ENCODE results near the gene AXIN1.
"Not testable (repeated sequence)": the region's sequence is repeated elsewhere in the genome, so short reads cannot be mapped to it uniquely, and the experiment has no call there.

Gene AXIN1

DNA sequence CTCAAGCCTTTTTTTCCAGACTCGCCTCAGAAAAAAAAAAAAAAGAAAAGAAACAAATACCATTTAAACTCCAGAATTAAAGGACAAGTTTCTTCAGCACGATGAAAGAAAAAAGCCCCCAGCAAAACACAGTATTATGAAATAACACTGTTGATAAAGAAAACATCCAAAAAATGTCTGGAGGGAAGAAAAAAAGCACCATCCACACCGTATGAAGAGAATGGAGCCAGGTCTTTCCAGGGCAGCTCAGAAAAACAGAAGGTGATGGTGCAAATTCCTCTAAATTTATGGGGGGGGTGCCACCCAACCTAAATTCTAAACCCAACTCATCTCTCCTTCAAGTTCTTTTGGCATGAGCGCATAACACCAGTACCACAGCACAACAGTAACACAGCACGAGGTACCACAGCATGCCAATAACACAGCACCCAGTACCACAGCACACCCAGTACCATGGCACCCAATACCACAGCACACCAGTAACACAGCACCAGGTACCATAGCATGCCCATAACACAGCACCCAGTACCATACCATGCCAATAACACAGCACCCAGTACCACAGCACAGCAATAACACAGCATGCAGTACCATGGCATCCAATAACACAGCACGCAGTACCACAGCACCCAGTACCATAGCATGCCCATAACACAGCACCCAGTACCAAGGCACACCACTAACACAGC, 19.0 kb downstream of the AXIN1 start:
- H3K9me3 ChIP-seq (ENCODE audit: control insufficient read depth in 5 of 5, low read length in 5 of 5): no peaks in the 10 kb centered on the region
- H3K27me3 ChIP-seq (ENCODE audit: control insufficient read depth in 5 of 5, insufficient read depth in 4 of 5, low read length in 5 of 5): no peaks in the 10 kb centered on the region
- H3K27ac ChIP-seq (ENCODE audit: low read depth, low read length): no peak overlapping the region
- H3K4me1 ChIP-seq (ENCODE audit: control insufficient read depth in 5 of 5, insufficient read depth in 5 of 5, low read length in 5 of 5): peaks cover 0 to 16% (median 8%) of the 10 kb centered on the region in 5 donors
- no peak overlapping the region for H3K4me3 ChIP-seq (ENCODE audit: low read depth in 1 of 5, low read length in 5 of 5)
- no peaks in the 10 kb centered on the region for H3K36me3 ChIP-seq (ENCODE audit: control insufficient read depth in 5 of 5, insufficient read depth in 5 of 5, low read length in 5 of 5)
- no peak overlapping the region for H3K9ac ChIP-seq (ENCODE audit: low read length in 5 of 5)

DNA sequence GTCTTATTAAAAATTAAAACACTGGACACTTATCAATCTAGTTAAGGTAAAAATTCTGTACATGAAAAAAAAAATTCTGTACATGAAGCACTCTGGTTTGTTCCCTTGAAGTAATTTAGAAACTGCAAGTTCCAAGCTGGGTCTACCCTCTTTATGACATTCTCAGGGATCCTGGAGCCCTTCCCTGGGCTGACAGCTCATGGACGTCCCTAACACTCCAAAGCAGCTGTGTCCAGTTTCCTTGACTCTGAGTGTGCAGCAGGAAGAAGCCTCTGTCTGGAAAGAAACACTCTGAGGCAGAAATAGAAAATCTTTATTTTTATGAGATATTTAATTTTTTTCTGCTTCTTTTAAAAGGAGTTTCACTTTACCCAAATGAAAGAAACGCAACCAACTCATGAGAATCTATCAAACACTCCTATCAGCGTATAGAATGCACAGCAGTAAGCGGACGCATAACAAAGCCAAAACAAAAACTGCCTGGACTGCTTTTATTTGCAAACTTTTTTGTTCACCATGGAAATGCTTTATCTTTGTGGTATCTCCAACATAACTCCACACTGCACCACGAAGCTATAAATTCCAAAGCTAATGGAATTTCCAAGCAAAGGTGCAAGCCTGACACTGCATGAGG, 21.2 kb downstream of the AXIN1 start:
- H3K36me3 ChIP-seq (ENCODE audit: control insufficient read depth in 5 of 5, insufficient read depth in 5 of 5, low read length in 5 of 5); H3K9me3 ChIP-seq (ENCODE audit: control insufficient read depth in 5 of 5, low read length in 5 of 5); H3K4me3 ChIP-seq (ENCODE audit: low read depth in 1 of 5, low read length in 5 of 5); H3K27ac ChIP-seq (ENCODE audit: low read depth, low read length); H3K27me3 ChIP-seq (ENCODE audit: control insufficient read depth in 5 of 5, insufficient read depth in 4 of 5, low read length in 5 of 5); H3K9ac ChIP-seq (ENCODE audit: low read length in 5 of 5): not testable (repeated sequence)
- peaks cover 0 to 27% (median 21%) of the 10 kb centered on the region in 5 donors for H3K4me1 ChIP-seq (ENCODE audit: control insufficient read depth in 5 of 5, insufficient read depth in 5 of 5, low read length in 5 of 5)

DNA sequence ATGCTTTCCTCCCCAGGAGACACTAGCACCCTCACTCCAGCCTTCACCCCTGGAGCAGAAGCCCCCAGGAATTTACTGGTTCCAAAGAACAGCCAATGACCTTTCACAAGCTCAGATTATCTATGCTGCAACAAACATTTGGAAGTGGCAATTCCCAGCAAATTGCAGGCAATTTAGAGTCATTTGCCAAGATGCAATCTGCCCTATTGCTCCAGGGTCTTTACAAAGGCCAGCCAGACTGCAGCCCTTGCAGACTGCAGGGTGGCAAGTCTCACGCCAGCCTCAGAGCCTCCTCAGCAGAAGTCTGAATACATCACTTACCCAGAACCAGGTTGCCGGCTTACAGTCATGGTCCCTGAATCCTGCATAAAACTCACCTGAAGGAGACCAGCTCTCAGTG, 21.8 kb downstream of the AXIN1 start:
- no peaks in the 10 kb centered on the region for H3K27me3 ChIP-seq (ENCODE audit: control insufficient read depth in 5 of 5, insufficient read depth in 4 of 5, low read length in 5 of 5)
- H3K27ac ChIP-seq (ENCODE audit: low read depth, low read length): no peak overlapping the region
- no peak overlapping the region for H3K4me3 ChIP-seq (ENCODE audit: low read depth in 1 of 5, low read length in 5 of 5)
- H3K9me3 ChIP-seq (ENCODE audit: control insufficient read depth in 5 of 5, low read length in 5 of 5): no peaks in the 10 kb centered on the region
- H3K36me3 ChIP-seq (ENCODE audit: control insufficient read depth in 5 of 5, insufficient read depth in 5 of 5, low read length in 5 of 5): no peaks in the 10 kb centered on the region
- H3K4me1 ChIP-seq (ENCODE audit: control insufficient read depth in 5 of 5, insufficient read depth in 5 of 5, low read length in 5 of 5): peaks cover 0 to 27% (median 21%) of the 10 kb centered on the region in 5 donors
- H3K9ac ChIP-seq (ENCODE audit: low read length in 5 of 5): peak overlapping the region in 1 of 5 donors; percentile 12

DNA sequence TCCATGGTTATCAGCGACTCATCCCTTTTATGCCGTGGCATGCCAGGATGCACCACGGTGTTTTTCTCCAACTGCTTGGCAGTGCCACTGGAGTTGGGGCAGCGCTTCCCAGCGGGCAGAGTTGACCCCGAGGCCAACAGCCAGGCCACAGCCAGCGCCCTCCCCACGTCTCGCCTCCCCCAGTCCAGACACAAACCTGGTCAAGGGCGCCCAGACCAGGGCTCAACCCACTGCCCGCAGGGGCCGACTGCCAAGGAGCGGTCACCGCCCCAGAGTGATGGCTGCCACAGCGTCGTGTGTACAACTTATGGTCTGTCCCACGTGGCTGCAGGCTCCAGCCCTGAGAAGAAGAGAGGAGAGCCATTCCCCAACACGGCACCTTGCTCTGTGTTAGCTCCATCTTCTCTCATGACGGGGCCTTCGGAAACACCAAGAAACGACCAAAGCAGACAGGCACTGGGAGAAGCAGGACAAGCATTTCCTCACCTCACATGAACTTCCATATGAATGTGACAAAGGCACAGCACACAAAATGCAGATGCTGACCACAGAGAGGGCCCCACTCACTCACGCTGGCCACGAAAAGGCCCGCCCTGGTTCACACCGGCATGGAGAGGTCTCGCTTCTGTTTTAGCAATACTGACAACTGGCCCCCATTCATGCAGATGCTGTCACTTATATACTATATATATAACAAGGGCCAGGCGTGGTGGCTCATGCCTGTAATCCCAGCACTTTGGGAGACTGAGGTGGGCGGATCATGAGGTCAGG, 27.0 kb downstream of the AXIN1 start:
- Histone ChIP-seq H3K27me3 (ENCODE audit: control insufficient read depth in 5 of 5, insufficient read depth in 4 of 5, low read length in 5 of 5) (no peaks in the 10 kb centered on the region), H3K9ac (ENCODE audit: low read length in 5 of 5) (no peak overlapping the region), H3K27ac (ENCODE audit: low read depth, low read length) (no peak overlapping the region), H3K4me1 (ENCODE audit: control insufficient read depth in 5 of 5, insufficient read depth in 5 of 5, low read length in 5 of 5) (peaks cover 0 to 34% (median 23%) of the 10 kb centered on the region in 5 donors), H3K4me3 (ENCODE audit: low read depth in 1 of 5, low read length in 5 of 5) (peak overlapping the region in 2 of 5 donors; percentile 35 to 49), H3K9me3 (ENCODE audit: control insufficient read depth in 5 of 5, low read length in 5 of 5) (no peaks in the 10 kb centered on the region), H3K36me3 (ENCODE audit: control insufficient read depth in 5 of 5, insufficient read depth in 5 of 5, low read length in 5 of 5) (peaks cover 0 to 8% (median 3%) of the 10 kb centered on the region in 5 donors)

DNA sequence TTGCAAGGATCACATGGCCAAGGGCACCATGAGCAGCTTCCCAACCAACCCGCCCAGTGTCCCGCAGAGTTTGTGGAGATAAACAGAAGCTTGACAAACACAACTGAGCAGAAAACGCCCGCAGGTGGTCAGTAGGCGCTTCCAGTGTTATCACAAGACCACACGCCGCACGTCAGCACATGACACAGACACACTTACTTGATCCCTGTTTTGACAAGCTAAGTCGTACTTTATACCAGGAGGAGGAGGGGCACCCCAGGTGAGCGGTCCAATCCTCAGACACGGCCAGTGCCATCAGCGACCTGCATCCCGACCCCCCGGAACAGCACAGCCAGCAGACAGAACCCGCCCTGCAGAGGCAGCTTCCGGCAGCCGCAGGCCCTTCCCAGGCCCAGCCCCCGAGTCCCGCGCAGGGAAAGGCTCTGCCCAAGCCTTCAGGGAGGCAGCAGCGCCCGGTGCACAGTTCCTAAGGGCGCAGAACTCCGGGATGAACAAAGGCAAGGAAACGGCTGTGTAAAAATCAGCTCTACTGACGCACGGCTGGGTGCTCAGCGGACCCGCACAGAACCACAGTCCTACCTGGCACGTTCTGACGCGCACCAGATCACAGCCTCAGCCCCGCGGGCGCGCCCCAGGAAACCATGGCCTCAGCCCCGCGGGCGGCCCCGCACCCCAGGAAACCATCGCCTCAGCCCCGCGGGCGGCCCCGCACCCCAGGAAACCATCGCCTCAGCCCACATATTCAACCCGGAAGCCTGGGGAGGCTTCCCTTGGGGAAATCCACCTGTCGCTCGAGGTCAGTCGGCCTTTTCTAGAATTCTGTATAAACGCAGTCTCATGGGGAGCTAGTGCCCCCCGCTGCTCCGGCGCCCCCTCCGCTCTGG, 27.8 kb downstream of the AXIN1 start:
- H3K4me3 ChIP-seq (ENCODE audit: low read depth in 1 of 5, low read length in 5 of 5): peak overlapping the region in 2 of 5 donors; percentile 35 to 49
- peak overlapping the region in 1 of 5 donors; percentile 32 for H3K9ac ChIP-seq (ENCODE audit: low read length in 5 of 5)

DNA sequence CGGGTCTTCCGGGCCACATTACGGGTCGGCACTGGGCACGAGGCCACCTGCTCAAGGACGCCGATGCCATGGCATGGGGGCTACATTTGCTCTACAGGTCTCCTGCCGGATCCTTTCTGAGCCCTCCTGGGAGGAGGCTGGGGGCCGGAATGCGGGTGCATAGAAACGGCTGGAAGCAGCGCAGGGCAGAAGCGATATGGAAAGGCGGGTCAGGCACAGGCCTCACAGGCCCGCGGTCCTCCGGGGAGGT, 28.4 kb downstream of the AXIN1 start:
- no peaks in the 10 kb centered on the region for H3K27me3 ChIP-seq (ENCODE audit: control insufficient read depth in 5 of 5, insufficient read depth in 4 of 5, low read length in 5 of 5)
- no peak overlapping the region for H3K4me3 ChIP-seq (ENCODE audit: low read depth in 1 of 5, low read length in 5 of 5)
- H3K27ac ChIP-seq (ENCODE audit: low read depth, low read length): no peak overlapping the region
- H3K36me3 ChIP-seq (ENCODE audit: control insufficient read depth in 5 of 5, insufficient read depth in 5 of 5, low read length in 5 of 5): peaks cover 0 to 13% (median 8%) of the 10 kb centered on the region in 5 donors
- no peaks in the 10 kb centered on the region for H3K9me3 ChIP-seq (ENCODE audit: control insufficient read depth in 5 of 5, low read length in 5 of 5)
- H3K4me1 ChIP-seq (ENCODE audit: control insufficient read depth in 5 of 5, insufficient read depth in 5 of 5, low read length in 5 of 5): peaks cover 0 to 30% (median 19%) of the 10 kb centered on the region in 5 donors
- H3K9ac ChIP-seq (ENCODE audit: low read length in 5 of 5): no peak overlapping the region

More for the DNA sequence above, 27.8 kb downstream of the AXIN1 start:
- no peaks in the 10 kb centered on the region for H3K27me3 ChIP-seq (ENCODE audit: control insufficient read depth in 5 of 5, insufficient read depth in 4 of 5, low read length in 5 of 5)
- peaks cover 0 to 8% (median 3%) of the 10 kb centered on the region in 5 donors for H3K36me3 ChIP-seq (ENCODE audit: control insufficient read depth in 5 of 5, insufficient read depth in 5 of 5, low read length in 5 of 5)
- peaks cover 0 to 30% (median 19%) of the 10 kb centered on the region in 5 donors for H3K4me1 ChIP-seq (ENCODE audit: control insufficient read depth in 5 of 5, insufficient read depth in 5 of 5, low read length in 5 of 5)
- no peaks in the 10 kb centered on the region for H3K9me3 ChIP-seq (ENCODE audit: control insufficient read depth in 5 of 5, low read length in 5 of 5)
- no peak overlapping the region for H3K27ac ChIP-seq (ENCODE audit: low read depth, low read length)

DNA sequence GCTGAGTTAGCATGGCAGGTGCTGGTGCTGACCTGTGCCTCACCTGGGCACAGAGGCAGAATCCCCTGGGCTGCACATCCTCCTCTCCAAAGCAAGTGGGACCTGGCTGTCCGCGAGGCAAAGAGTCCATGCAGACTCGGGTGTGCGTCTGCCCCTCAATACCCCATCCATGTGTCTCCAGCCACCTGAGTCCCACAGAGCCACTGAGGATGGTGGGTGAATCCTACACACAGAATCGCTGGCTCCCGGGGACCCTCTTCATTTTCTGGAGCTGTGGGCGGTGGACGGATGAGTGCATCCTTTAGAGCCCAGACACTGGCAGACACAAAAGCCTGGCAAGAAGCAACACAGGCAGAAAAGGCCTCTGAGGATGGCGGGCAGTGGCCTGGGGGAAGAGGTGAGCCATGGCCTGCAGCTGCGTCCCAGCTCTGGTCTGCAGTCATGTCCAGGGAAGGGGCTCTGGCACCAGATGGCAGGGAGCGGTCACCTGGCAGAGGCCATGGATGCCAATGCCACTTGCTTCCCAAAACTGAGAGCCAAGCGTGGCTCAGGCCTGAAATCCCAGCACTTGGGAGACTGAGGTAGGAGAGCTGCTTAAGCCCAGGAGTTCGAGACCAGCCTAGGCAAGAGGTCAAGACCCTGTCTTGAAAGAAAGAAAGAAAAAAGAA, 29.9 kb downstream of the AXIN1 start:
- Histone ChIP-seq H3K27me3 (ENCODE audit: control insufficient read depth in 5 of 5, insufficient read depth in 4 of 5, low read length in 5 of 5) (no peaks in the 10 kb centered on the region), H3K9me3 (ENCODE audit: control insufficient read depth in 5 of 5, low read length in 5 of 5) (no peaks in the 10 kb centered on the region), H3K36me3 (ENCODE audit: control insufficient read depth in 5 of 5, insufficient read depth in 5 of 5, low read length in 5 of 5) (peaks cover 0 to 22% (median 20%) of the 10 kb centered on the region in 5 donors), H3K4me3 (ENCODE audit: low read depth in 1 of 5, low read length in 5 of 5) (no peak overlapping the region), H3K4me1 (ENCODE audit: control insufficient read depth in 5 of 5, insufficient read depth in 5 of 5, low read length in 5 of 5) (peaks cover 0 to 25% (median 13%) of the 10 kb centered on the region in 5 donors), H3K27ac (ENCODE audit: low read depth, low read length) (no peak overlapping the region), H3K9ac (ENCODE audit: low read length in 5 of 5) (no peak overlapping the region)

DNA sequence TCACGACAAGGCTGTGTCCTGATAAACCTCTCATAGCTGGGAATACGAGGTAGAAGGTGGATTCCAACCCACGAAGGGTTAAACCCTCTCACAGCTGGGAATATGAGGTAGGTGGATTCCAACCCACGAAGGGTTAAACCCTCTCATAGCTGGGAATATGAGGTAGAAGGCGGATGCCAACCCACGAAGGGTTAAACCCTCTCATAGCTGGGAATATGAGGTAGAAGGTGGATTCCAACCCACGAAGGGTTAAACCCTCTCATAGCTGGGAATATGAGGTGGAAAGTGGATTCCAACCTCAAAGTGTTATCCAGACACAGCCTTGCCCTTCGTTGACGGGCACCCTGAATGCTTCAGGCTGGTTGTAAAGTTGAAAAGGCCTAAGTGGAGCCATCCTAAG, 31.0 kb downstream of the AXIN1 start:
- Histone ChIP-seq H3K27ac (ENCODE audit: low read depth, low read length) (no peak overlapping the region), H3K4me1 (ENCODE audit: control insufficient read depth in 5 of 5, insufficient read depth in 5 of 5, low read length in 5 of 5) (peaks cover 0 to 18% (median 7%) of the 10 kb centered on the region in 5 donors), H3K9me3 (ENCODE audit: control insufficient read depth in 5 of 5, low read length in 5 of 5) (no peaks in the 10 kb centered on the region), H3K27me3 (ENCODE audit: control insufficient read depth in 5 of 5, insufficient read depth in 4 of 5, low read length in 5 of 5) (no peaks in the 10 kb centered on the region), H3K36me3 (ENCODE audit: control insufficient read depth in 5 of 5, insufficient read depth in 5 of 5, low read length in 5 of 5) (peaks cover 0 to 24% (median 23%) of the 10 kb centered on the region in 5 donors), H3K4me3 (ENCODE audit: low read depth in 1 of 5, low read length in 5 of 5) (no peak overlapping the region), H3K9ac (ENCODE audit: low read length in 5 of 5) (no peak overlapping the region)

DNA sequence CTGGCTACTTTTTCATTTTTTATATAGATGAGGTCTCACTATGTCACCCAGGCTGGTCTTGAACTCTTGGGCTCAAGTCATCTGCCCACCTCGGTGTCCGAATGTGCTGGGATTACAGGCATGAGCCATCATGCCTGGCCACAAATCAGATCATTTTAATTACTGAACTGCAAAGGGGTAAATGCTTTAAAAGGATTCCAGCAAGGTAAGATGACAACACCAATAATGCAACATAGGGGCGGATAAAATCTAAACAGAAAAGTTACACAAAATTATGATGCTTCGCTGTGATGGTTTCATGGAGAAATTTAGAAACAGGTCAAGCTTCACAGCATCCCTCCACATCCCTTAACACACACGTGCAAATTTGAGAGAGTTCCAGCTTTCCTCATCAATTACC, 32.3 kb downstream of the AXIN1 start:
- Histone ChIP-seq H3K9ac (ENCODE audit: low read length in 5 of 5) (no peak overlapping the region), H3K36me3 (ENCODE audit: control insufficient read depth in 5 of 5, insufficient read depth in 5 of 5, low read length in 5 of 5) (peaks cover 0 to 24% (median 23%) of the 10 kb centered on the region in 5 donors), H3K27me3 (ENCODE audit: control insufficient read depth in 5 of 5, insufficient read depth in 4 of 5, low read length in 5 of 5) (no peaks in the 10 kb centered on the region)

More for the DNA sequence above, 32.3 kb downstream of the AXIN1 start:
- H3K4me1 ChIP-seq (ENCODE audit: control insufficient read depth in 5 of 5, insufficient read depth in 5 of 5, low read length in 5 of 5): peaks cover 0 to 11% (median under 1%) of the 10 kb centered on the region in 5 donors
- H3K9me3 ChIP-seq (ENCODE audit: control insufficient read depth in 5 of 5, low read length in 5 of 5): no peaks in the 10 kb centered on the region
- H3K27ac ChIP-seq (ENCODE audit: low read depth, low read length): no peak overlapping the region
- no peak overlapping the region for H3K4me3 ChIP-seq (ENCODE audit: low read depth in 1 of 5, low read length in 5 of 5)

Measured in subcutaneous abdominal adipose tissue (tissue), 5 donors.